ENCODE measurements around the gene PIEZO2.
"Not testable (repeated sequence)": the region's sequence is repeated elsewhere in the genome, so short reads cannot be mapped to it uniquely, and the experiment has no call there.

The PIEZO2 gene

DNA sequence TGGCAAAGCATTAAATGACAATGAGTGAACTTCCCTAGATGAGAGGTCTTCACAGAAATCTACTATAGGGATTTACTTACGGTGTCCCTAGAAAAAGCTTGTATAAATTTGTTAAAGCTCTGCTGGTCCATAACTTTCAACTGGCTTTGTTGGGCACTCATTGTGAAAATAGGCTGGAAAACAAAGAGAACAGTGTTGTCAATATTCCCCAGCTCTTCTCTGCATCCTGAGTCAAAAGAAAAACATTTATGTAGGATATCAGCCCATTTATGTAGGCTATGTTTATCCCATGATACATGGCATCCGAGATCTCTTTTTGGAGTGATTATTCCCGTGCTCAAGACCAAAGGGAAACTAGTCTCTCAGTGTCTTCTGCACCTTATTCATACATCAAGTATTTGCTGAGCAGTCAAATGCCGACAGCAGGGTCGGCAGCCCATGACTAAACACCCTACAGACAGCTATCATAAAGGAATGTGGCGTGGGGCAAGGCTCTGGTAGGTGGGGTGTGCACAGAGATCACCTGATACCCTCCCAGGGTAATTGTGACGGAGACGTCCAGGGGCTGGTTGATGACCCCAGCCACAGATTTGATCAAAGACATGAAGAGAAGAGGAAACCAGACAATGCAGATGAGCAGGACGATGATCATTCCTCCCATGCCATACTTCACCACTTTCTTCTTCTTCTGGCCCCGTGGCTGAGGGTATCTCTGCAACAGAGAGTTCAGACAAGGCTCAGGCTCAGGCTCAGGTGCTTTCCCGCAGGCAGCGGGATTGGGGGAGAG lies 467.6 kb downstream of the PIEZO2 start:
- DNase-seq (ENCODE audit: low read depth): no peak

- no peak for DNase-seq (ENCODE audit: low read depth)
Measured at GRCh38 chr18:10680271-10680596, 469.1 kb downstream of the PIEZO2 start.

- no peak for DNase-seq (ENCODE audit: low read depth)
Measured at GRCh38 chr18:10679557-10680270, 469.7 kb downstream of the PIEZO2 start.

- no peak for DNase-seq (ENCODE audit: low read depth)
Measured at GRCh38 chr18:10671441-10671840, 477.9 kb downstream of the PIEZO2 start.

GRCh38 chr18:10670856-10671255 lies 478.5 kb downstream of the PIEZO2 start:
- no peak for DNase-seq (ENCODE audit: low read depth)

DNA sequence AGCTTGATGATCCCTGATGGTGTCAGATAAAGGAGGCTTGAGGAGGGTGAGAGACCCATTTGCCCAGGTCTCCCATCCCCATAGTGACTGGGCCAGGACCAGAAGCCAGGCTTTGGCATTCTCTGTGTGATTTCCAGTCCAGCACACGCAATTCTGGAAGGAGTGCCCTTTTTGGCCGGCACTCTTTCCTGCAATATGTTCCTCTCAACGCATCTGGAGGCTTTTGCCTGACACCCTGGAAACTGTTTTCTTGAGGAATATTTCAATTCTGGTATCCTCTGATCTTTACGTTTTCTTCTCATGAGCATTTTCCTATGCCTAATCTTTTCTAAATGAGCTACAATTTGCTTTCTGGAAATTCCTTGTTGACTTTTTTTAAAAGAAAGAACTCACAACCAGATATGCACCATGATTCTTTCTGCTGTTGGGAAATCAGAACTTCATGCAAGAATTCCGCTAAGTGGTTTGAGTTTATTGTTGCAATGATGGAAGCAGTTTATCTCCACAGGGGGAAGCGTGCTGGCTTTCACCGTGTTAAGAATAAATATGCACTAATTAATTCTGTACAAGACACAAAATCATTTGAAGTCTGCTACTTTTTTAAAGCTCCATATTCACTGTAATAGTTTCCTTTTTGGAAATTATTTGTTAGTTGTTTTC lies 479.8 kb downstream of the PIEZO2 start:
- DNase-seq (ENCODE audit: low read depth): no peak

DNA sequence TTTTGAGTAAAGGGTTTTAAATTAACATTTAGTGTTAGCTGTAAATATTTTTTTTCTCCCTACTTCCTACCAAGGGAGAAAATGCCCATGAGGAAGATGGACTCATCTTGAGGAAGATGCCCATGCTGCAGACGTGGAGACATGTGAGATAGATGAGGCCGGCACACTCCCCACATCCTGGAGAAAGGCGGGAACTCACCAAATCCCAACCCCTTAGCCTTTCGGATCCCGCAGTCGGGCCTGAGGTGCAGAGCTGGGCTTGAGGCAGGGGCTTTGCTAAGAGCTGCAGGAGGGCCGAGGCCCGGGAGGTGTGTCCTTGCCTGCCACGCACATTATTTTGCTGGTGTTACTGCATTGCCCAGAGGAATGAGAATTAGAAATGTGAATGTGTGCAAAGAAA lies 485.6 kb downstream of the PIEZO2 start:
- no peak for DNase-seq (ENCODE audit: low read depth)

DNA sequence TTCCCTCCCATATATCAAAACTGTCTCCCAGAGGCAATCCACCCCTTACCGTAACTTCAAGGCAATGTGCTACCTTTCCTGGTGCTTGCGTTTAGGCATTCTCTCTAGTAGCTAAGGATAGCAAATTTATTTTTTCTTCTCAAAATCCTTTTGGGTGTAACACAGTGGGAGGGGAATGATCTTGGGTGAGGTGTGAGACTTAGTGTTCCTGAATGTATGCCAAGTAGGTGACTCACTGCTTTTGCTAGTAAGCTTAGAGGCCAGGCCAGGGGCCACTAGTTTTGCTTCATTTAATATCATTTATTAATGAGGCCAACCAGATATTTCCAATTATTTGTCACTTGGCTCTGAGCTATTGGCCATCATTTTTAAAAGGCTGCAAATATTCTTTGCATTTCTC lies 488.1 kb downstream of the PIEZO2 start:
- no peak for DNase-seq (ENCODE audit: low read depth)

DNA sequence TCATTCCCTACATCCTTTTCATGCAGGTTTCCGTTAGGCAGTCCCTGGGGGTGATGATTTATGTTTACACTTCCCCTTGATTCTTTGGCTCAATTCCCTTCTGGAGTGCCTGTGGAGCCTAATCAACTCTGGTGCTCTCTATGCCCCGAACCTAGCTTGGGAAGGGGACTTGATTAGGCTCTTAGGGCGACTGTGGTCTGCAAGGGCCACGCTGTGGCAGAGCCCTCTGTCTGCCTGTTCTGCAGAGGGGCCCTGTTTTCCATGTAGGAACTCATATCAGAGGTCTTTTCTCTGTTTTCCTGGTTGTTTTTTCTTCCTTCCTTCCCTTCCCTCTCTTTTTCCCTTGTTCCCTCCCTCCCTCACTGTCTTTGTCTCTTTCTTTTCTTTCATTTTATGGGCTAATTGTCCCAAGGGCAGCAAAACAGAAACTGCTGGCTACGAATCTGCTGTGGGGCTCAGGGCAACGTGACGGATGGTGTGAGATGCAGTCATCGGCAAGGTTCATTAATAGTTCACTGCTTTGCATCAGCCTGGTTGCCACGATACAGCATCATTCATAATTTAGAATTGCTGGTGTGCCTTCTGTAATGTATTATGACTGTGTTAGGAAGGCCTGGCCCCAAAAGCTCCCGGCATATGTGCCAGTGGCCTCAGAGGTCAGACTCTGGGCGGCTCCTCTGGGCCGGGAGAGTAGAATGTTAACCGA lies 489.0 kb downstream of the PIEZO2 start:
- DNase-seq (ENCODE audit: low read depth): no peak

GRCh38 chr18:10659594-10659993 lies 489.8 kb downstream of the PIEZO2 start:
- no peak for DNase-seq (ENCODE audit: low read depth)

DNA sequence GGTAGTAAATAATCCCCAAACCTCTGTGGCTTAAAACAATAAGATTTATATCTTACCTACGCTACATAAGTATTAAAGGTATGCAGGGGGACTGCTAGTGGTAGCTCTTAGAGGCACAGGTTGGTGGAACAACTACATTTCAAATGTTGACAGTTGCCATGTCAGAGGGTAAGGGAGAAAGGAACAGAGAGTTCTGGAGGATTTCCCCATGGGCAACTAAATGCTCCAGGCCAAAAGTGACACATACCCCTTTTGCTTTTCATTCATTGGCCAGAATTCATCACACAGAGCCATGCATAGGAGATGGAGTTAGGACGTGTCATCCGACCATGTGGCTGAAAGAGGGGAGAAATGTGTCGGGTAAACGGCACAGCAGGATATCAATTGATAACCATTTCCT lies 490.4 kb downstream of the PIEZO2 start:
- DNase-seq (ENCODE audit: low read depth): no peak

DNA sequence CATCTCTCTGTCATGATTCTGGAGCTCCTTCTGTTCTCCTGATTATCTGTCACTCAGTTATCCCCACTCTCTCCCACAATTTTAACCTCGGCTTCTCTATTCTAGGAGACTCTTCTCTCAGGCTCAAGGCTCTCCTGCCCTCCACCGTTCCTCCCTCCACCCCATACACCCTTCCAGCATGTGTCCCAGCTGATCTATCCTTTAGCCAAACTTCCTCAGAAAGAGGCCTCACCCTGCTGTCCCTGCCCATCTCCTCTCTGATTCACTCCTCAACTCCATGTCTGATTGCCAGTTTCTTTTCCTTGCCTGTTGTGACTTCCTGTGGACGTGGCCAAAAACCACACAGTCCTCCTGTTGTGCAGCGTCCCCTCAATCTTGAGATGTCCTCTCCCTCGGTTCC lies 505.4 kb downstream of the PIEZO2 start:
- DNase-seq (ENCODE audit: low read depth): not testable (repeated sequence)

DNA sequence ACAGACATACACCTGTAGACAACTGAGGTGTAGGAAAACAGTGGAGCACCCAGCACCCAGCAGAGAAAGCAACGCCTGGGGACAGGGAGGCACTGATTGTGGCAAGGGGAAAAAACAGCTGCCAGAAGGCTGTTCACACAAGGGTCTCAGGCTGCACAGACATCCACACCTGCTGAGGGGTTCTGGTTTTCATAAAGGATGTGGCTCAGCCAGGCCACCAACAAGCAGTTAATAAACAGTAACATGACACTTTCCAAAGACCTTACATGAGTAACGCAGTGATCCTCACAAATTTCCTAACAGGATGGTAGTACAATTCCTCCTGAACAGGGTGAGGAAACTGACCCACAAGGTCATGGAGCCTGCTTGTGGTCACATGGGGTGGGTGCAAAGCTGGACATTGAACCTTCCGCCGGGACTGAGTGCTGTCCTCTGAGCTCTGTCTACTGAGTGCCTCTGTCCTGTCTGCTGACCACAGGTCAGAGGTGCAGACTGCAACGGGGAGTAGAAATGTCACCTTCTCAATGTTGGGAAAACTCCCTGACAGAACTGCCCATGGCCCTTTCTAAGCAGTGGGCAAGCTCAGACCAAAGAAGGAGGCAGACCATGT lies 506.3 kb downstream of the PIEZO2 start:
- not testable (repeated sequence) for DNase-seq (ENCODE audit: low read depth)

DNA sequence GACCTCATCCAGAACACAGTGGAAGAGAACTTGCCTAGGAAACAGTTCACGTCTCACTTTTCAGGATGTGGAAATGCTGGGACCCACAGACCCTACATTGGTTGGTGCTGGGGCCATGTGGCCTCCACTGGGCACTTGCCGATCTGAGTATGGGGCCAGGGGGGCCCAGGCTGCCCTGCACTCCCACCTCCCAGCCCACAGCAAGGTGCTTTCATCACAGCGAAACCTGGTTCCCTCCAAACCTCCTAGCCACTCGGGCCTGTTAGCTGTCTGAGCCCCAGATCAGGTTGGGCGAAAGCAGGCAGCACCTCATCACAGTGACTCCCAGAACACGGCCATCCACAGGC lies 510.9 kb downstream of the PIEZO2 start:
- not testable (repeated sequence) for DNase-seq (ENCODE audit: low read depth)

DNA sequence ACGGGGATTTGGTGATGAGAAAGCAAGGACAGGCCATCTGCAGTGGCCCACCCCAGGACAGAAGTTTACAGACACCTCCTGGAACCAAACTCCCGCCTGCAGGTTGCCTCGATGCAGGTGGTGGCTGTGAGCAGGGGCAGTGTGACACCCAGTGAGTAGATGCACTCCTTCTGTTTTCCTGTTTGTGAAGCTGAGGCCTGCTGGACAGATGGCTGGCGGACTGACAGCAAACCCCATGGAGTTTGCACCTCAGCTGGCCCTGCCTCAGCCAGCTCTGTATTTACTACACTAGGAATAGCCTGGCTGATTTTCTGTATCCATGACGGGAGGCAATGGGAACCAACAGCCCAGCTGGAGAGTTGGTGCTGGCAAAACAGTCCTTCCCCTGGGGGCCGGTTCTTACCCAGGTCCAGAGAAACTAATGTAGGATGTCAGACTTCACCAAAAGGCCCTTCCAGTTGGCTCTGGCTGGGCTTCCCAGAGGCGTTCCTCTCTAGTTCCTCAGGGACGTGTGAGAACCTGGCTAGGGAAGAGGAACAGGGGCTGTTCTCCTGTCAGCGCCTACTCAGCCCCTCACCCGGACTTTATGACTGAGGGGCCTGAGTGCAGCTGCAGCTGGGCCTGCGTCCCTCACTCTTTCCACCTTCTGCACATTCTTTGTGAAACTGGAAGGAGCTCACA lies 511.4 kb downstream of the PIEZO2 start:
- DNase-seq (ENCODE audit: low read depth): not testable (repeated sequence)

GRCh38 chr18:10629076-10629475 lies 520.3 kb downstream of the PIEZO2 start:
- not testable (repeated sequence) for DNase-seq (ENCODE audit: low read depth)

- DNase-seq (ENCODE audit: low read depth): not testable (repeated sequence)
Measured at GRCh38 chr18:10626606-10627213, 522.7 kb downstream of the PIEZO2 start.

DNA sequence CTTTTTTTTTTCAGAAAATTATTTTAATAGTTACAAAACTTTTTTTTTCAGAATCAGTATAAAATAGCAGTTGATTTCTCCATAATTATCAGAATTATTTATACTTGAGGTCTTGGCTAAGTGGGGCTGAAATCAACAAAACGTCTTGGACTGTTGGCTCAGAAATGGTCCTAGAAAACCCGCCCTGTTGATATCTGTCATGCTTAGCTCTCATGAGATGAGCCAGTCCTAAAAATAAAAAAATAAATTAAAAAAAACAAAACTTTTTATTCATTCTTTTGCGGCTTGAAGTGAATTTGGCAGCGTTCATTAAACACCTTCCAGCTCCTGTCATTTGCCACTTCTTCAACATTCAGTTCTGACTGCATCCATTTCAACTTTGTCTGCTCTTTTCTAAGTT lies 525.8 kb downstream of the PIEZO2 start:
- not testable (repeated sequence) for DNase-seq (ENCODE audit: low read depth)

GRCh38 chr18:10622982-10623381 lies 526.4 kb downstream of the PIEZO2 start:
- DNase-seq (ENCODE audit: low read depth): not testable (repeated sequence)

DNA sequence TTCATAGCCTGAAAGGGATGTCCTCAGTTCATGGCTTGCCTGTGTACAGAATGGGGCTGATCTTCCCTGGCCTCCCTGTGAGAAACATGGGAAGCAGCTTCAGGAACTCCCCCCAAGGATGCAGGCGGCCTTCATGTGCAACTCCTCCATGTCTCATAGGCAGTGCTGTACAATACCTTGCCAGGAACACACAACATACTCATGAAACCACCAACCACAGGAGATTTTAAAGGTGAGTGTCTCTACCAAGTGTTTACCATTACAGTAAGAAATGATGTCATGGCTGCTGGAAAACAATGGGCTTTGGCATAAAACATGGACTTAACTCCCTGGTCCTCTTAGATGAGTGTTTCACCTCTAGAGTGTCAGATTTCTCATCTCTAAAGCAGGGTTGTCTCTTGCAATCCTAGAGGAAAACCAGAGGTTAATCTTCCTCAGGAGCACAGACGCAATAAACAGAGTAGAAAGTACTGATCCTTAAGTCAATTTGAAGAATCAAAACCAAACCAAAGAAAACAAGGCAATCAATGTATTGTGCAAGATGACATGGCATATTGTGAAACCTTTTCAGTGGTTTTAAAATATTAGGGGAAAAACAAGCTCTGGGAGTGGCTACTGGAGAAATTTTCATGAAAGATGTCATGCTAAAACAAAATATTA lies 528.6 kb downstream of the PIEZO2 start:
- DNase-seq (ENCODE audit: low read depth): not testable (repeated sequence)
